Measurements from ENCODE around the gene CLDN7.
A peak's percentile ranks its signal among the peaks of the same experiment; 100 is the strongest.

The CLDN7 gene

DNA sequence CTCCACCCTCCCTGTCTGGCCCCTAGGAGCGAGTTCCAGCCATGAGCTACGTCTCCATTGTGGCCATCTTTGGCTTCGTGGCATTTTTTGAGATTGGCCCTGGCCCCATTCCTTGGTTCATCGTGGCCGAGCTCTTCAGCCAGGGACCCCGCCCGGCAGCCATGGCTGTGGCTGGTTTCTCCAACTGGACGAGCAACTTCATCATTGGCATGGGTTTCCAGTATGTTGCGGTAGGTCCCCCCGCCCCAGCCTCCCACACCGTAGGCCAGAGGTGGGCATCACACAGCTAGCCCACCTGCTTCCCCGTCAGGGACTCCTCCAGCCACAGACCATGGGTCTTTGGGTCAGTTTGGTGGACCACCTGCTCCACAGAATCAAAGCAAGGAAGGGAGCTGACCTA is 23.4 kb upstream of the CLDN7 start:
- DNase-seq, result no peak

DNA sequence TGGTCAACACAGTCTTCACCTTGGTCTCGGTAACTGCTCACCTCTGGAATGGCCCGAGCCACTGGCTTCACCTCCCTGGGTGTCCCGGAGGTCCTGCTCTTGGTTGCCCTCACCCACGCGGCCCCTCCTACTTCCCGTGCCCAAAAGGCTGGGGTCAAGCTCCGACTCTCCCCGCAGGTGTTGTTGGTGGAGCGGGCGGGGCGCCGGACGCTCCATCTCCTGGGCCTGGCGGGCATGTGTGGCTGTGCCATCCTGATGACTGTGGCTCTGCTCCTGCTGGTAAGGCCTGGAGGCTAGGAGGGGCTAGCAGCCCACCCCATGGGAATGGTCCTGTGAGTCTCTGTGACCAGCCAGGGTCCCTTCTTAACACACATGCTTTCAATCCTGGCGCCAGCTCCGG is 22.6 kb upstream of the CLDN7 start:
- no peak for DNase-seq

GRCh38 chr17:7283471-7284216 is 21.4 kb upstream of the CLDN7 start:
- no peak for DNase-seq

DNA sequence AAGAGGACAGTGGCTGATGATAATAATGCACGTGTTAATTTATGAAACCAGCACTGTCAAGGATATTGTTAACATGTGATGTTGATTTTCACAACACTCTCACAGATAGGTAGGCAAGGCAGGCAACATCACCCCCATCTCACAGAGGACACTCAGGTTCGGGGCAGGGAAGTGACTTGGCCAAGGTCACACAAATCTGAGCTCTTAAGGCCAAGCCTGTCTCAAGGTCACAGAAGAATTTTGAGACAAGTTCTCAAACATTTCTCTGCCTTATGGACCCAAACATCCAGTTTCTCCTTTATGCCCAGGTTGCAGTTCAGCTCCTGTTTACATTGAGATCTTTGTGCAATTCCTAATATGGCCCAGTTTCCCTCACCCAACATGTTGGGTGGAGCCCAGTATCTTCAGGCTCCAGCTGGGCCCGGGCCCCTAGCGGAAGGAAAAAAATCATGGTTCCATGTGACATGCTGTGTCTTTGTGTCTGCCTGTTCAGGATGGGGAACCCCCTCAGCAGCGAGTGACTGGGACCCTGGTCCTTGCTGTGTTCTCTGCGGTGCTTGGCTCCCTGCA is 20.6 kb upstream of the CLDN7 start:
- DNase-seq, result no peak

DNA sequence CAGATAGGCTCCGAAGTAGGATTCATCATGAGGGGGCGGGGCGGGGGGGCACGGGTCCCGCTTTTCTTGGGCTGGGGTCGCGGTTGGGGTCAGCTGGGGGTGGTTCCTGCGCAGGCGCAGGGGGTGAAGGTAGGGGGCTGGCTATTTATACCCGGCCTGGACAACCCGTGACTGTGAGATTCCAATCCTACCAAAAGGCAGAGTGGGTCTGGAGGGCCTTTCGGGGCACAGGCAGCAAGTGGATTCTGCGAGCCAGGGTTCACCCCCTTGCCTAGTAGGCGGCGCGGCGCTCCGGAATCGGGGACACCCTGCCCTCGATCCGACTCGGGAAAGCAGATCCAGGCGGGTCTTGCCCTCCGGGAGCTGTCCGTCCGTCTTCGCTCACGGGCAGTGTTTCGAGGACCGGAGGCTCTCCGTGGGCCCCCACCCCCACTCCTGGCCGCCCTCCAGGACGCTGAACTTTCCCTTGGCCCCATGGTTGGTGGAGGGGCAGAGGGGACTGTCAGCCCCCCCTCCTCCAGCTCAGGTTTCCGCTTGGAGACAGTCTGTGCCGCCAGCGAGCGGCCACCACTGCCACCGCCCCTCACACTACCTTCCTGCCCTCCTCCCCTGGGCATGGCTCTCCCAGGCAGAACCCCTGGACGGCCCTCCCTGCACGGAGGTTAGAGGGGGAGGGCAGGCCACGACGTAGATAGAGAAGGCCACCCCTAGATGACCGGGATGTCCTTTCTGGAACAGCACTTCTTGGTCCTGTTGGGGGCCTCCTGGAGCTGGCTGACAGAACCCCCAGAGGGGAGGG is 19.9 kb upstream of the CLDN7 start:
- DNase-seq, result peak in 1 of 14 donors; percentile 9

GRCh38 chr17:7281074-7281952 is 19.0 kb upstream of the CLDN7 start, which contains the start of gene SLC2A4:
TSS of gene SLC2A4 (plus strand) at chr17:7281718. CDS start at chr17:7281935, 217 bp downstream.
- DNase-seq, result peak in 12 of 14 donors; percentile 15 to 84 (median 67)

DNA sequence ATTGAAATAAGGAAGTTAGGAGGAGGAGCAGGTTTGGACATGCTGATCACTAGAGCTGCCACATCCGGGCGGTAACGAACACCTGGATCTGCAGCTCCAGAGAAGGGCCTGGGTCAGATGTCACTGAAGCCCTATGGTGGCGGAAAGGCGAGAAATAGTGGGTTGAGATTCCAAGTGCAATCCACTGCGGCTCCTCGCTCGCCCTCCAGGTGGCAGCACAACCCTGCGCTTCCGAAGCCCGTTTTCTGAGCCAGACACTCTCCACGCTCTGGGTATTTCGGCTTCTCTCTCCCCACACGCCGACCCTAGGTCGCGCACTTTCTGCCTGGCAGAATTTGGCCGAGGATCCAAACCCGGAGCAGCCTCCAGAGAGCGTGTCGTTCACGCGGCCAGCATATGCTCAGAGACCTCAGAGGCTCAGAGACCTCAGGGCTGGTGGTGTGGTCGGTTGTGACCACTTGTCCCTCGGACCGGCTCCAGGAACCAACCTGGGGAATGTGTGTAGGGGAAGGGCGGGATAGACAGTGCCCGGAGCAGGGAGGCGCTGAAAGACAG is 18.3 kb upstream of the CLDN7 start:
- DNase-seq, result peak; percentile 11 to 83 (median 67)

DNA sequence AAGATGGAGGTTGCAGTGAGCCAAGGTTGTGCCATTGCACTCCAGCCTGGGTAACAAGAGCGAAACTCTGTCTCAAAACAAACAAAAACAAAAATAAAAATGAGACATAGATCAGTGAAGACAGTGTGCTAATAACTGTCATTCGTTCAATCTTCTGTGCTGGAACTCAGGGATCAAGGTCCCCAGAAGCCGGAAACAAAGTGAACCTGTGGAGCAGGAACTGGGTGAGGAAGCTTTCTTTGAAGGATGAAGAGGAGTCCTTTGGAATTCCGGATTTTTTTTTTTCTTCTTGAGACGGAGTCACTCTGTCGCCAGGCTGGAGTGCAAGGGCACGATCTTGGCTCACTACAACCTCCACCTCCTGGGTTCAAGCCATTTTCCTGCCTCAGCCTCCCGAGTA is 17.2 kb upstream of the CLDN7 start:
- no peak for DNase-seq

DNA sequence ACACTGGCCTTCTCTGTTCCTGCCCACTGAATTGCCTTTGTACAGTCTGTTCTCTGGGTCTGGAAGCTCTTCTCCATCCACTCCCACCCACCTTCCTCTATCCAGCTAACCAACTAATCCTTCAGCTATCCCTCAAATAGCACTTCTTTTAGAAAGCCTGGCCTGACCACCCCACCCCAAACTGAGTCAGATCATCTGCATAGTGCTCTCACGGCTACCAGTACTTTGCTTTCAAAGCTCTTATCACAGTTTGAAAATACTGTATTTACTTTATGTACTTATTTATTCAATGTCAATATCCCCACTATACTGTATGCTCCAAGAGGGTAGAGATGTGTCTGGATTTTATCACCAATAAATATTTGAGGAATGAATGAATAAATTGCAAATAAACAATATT is 4.5 kb upstream of the CLDN7 start:
- DNase-seq, result no peak

- no peak for DNase-seq
These were observed 1.5 kb upstream of the CLDN7 start for GRCh38 chr17:7263801-7264078.

- no peak for DNase-seq
These were observed 890 bp upstream of the CLDN7 start for GRCh38 chr17:7262935-7263800.

DNA sequence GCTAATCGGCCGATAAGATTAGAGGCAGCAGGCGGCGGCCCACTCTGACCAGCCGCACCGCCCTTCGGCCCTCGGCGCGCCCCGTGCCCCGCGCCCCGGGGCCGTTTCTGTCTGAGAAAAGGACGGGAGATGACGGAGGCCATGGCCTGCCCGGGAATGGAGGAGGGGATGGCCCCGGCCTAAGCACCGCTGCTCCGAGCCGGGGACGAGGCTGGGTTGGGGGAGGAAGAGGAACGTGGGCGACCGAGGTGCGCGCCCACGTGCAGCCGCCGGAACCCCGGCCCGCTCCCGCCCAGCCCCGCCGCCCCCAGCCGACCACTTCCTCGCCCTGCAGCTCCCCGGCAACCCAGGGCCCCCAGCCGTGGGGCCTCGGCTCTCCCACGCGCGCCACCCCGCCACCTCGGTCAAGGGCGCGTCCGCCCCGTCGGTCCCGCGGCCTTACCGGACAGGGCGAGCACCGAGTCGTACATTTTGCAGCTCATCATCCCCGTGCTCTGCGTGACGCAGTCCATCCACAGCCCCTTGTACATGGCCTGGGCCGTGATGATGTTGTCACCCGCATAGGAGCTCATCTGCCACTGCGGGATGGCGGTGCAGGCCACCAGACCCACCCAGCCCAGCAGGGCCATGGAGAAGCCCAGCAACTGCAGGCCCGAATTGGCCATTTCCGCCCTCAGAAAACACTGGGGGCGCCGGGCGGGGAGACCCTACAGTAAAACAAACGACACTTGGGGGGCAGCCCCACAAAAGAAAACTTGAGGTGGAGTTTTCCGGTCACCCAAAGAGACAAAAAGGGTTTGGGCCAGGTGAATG is 693 bp downstream of the CLDN7 start:
- DNase-seq, result no peak

GRCh38 chr17:7260651-7261378 is 1.5 kb downstream of the CLDN7 start:
- no peak for DNase-seq

DNA sequence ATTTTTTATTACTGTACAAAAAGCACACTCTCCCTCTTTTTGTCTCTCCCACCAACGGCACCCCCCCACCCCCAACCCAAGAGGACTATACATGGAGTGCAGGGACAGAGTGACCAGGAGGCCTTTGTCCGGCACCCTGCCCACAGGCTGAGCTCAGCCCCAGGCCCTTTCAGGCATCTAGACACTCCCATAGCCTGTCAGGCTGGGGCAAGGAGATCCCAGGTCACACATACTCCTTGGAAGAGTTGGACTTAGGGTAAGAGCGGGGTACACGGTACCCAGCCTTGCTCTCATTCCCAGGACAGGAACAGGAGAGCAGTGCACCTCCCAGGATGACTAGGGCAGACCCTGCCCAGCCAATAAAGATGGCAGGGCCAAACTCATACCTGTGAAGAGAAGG is 2.1 kb downstream of the CLDN7 start:
- no peak for DNase-seq

GRCh38 chr17:7259555-7259889 is 2.8 kb downstream of the CLDN7 start:
- no peak for DNase-seq

- DNase-seq, result no peak
These were observed 3.3 kb downstream of the CLDN7 start for GRCh38 chr17:7258731-7259554.

DNA sequence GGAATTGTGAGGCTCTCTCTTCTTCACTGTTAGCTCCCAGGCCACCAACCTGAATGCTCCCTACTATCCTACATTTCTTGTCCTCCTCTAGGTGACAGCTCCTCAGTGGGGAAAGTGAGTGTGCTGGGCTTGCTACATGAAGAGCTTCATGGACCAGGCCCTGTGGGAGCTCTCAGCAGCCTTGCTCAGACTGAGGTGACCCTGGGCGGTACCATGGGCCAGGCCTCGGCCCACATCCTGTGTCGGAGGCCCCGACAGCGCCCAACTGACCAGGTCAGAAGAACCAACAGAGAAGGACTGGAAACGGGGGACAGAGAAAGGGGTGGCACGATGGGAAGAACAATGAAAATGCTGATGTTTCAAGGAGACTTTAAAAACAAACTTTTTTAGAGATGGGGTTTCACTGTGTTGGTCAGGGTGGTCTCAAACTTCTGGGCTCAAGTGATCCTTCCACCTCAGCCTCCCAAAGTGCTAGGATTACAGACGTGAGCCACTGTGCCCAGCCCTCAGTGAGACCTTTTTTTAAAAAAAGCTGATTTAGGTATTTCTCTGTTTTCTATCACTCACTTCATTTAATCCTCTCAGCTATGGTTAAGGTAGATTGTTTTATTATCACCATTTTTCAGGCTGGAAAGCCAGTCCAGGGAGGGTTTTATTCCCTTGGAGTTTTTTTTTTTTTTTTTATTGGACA is 5.4 kb downstream of the CLDN7 start:
- DNase-seq, result no peak

DNA sequence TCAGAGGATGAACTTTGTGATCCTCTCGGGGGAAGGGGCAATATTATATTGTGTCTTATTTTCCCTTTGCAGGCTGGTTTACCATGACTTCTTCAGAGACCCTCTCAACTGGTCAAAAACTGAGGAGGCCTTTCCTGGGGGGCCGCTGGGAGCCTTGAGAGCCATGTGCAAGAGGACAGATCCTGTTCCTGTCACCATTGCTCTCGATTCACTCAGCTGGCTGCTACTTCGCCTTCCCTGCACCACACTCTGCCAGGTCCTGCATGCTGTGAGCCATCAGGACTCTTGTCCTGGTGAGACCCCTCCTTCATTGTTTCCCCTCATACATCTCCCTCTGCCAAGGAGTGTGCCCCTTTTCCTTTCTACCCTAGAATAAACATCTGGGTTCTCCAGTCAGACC is 7.8 kb downstream of the CLDN7 start:
- DNase-seq, result no peak

All from C1 segment of cervical spinal cord (tissue), 14 donors.